Ishikawa (cell line): ENCODE results near the gene C3AR1.

Experiments
- EP300 ChIP-seq: IDR thresholded peaks from 2 replicates; pipeline ENCODE4 v1.6.1; 2012; ENCODE audit warnings: borderline replicate concordance
- NFIC ChIP-seq: IDR thresholded peaks from 2 replicates; pipeline ENCODE4 v1.6.1; 2012
- TCF12 ChIP-seq: IDR thresholded peaks from 2 replicates; pipeline ENCODE4 v1.6.1; 2012; ENCODE audit warnings: low read depth
- YY1 ChIP-seq: IDR thresholded peaks from 2 replicates; pipeline ENCODE4 v1.6.1; 2012; ENCODE audit warnings: low read depth
- ZBTB7A ChIP-seq: IDR thresholded peaks from 2 replicates; pipeline ENCODE4 v1.6.1; 2012; ENCODE audit warnings: low read depth
- TF ChIP-seq, protein P1 (sequence below): IDR thresholded peaks from 2 replicates; pipeline ENCODE4 v1.6.1; 2012
- TF ChIP-seq, protein P2 (sequence below): IDR thresholded peaks from 2 replicates; pipeline ENCODE4 v1.6.1; 2012; ENCODE audit warnings: low read depth, mild to moderate bottlenecking

DNA sequence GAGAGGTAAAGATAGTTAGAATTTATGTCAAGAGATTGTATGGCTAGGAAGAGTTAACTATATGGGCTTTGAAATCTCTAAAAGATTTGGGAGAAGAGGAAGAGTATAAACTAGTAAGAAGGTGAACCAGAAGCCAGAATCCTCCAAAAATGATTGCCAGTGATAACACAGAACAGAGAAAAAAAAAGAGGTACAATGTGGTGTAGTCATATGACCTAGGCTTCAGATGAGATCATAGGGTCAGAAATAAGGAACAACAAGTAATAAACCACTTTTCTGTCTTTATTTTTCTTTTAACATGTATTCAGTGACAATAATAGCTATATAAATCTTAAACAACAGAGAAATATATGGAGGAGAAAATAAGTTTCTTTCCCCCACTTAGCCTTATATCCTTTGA lies 14.0 kb upstream of the C3AR1 start:
- TF ChIP-seq NFIC, result no peak
- no peak for TF ChIP-seq ZBTB7A
- no peak for TF ChIP-seq EP300
- TF ChIP-seq YY1, result no peak
- TF ChIP-seq TCF12, result no peak
- TF ChIP-seq, protein P1, sequence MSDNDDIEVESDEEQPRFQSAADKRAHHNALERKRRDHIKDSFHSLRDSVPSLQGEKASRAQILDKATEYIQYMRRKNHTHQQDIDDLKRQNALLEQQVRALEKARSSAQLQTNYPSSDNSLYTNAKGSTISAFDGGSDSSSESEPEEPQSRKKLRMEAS, result no peak
- TF ChIP-seq, protein P2, sequence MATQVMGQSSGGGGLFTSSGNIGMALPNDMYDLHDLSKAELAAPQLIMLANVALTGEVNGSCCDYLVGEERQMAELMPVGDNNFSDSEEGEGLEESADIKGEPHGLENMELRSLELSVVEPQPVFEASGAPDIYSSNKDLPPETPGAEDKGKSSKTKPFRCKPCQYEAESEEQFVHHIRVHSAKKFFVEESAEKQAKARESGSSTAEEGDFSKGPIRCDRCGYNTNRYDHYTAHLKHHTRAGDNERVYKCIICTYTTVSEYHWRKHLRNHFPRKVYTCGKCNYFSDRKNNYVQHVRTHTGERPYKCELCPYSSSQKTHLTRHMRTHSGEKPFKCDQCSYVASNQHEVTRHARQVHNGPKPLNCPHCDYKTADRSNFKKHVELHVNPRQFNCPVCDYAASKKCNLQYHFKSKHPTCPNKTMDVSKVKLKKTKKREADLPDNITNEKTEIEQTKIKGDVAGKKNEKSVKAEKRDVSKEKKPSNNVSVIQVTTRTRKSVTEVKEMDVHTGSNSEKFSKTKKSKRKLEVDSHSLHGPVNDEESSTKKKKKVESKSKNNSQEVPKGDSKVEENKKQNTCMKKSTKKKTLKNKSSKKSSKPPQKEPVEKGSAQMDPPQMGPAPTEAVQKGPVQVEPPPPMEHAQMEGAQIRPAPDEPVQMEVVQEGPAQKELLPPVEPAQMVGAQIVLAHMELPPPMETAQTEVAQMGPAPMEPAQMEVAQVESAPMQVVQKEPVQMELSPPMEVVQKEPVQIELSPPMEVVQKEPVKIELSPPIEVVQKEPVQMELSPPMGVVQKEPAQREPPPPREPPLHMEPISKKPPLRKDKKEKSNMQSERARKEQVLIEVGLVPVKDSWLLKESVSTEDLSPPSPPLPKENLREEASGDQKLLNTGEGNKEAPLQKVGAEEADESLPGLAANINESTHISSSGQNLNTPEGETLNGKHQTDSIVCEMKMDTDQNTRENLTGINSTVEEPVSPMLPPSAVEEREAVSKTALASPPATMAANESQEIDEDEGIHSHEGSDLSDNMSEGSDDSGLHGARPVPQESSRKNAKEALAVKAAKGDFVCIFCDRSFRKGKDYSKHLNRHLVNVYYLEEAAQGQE, result no peak
